ENCODE data around the gene CTH.
A peak's percentile ranks its signal among the peaks of the same experiment; 100 is the strongest.
"Not testable (repeated sequence)": the region's sequence is repeated elsewhere in the genome, so short reads cannot be mapped to it uniquely, and the experiment has no call there.

Gene CTH

DNA sequence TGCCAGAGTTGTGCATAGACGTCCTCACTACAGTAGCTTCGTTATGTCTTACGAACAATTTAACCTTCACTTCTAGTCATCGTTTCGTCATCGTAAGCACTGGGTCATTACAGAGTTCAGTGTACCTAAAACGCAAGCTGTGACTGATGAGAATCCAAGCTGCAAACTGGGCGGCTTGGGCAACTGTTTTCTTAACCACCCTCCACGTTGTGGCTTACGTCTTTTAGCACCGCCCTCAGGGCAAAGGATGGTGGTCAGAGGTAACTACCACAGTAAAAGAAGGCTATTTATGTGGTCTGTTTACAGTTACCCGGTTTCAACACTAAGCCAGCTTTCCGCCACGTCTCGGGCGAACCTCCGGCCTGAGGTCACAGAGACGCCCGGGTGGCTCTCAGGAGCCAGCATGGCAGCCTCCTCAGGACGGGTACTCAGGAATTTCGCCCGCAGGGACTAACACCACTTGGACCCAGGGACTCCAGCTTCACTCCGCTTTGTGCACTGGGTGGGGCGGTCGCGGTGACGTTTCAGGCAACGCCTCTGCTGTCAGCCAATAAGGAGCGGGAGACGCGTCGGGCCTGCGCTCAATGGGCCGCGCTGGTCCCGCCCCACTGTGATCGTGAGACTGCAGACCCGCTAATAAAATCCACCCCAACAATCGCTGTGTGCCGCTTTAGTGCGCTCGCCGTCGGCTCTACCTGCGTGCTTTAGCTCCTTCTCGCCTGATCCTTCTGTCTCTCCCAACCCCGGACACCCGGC is at the start of gene CTH:
Gene CTH, plus strand, starts transcription at position 665 of the 756 bp plus-strand sequence. CDS start 148 bp downstream, outside the sequence.
- Histone ChIP-seq H3K27me3 (ENCODE audit: control insufficient read depth, insufficient read depth, low read length) (no peaks in the 10 kb centered on the region), H3K4me1 (ENCODE audit: control insufficient read depth, insufficient read depth, low read length) (no peaks in the 10 kb centered on the region; the same call in 1 of the 2 replicates), H3K9ac (ENCODE audit: low read length) (peak within 1 kb of the TSS; percentile 91), H3K36me3 (ENCODE audit: control insufficient read depth, insufficient read depth, low read length) (peaks cover 14% of the 10 kb centered on the region), H3K4me3 (ENCODE audit: low read depth, low read length) (peak within 1 kb of the TSS; percentile 88), H3K27ac (ENCODE audit: low read depth, low read length) (peak within 1 kb of the TSS; percentile 70), H3K9me3 (ENCODE audit: control insufficient read depth, insufficient read depth, low read depth, low read length) (no peaks in the 10 kb centered on the region)

DNA sequence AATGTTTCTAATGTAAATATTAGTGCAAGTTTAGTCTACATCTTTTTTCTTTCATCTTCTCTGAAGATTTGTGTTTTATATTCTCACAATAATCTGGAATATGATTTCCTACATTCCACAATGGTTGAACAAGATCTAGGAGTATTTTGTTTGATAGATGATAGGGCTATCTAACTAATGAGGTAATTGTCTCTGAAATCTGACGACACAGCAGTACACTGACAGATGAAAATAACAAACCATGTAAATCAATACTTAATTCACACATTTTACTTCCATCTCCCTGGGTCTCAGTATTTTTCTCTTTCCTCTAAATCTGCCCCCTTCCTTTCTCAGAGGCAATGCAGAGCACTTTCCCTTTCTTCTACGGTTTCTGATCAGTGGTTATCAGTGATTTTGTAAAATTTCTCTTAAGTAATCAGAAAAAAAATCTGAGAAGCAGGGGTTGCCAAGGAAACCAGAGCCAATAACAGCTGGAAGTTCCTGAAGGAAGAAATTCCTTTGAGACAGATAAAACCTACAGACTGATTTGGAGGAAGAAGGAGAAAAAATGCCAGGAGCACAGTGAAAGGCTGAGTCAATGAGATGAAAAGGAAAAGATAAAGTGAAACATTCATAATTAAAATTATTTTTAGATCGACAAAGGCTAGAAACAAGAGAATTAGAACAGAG is 49.2 kb upstream of the CTH start:
- Histone ChIP-seq H3K4me1 (ENCODE audit: control insufficient read depth, insufficient read depth, low read length) (peaks cover 12% of the 10 kb centered on the region; the same call in 1 of the 2 replicates), H3K9me3 (ENCODE audit: control insufficient read depth, insufficient read depth, low read depth, low read length) (no peaks in the 10 kb centered on the region), H3K36me3 (ENCODE audit: control insufficient read depth, insufficient read depth, low read length) (no peaks in the 10 kb centered on the region), H3K27ac (ENCODE audit: low read depth, low read length) (peak overlapping the region; percentile 69; the same call in 1 of the 2 replicates), H3K27me3 (ENCODE audit: control insufficient read depth, insufficient read depth, low read length) (no peaks in the 10 kb centered on the region), H3K4me3 (ENCODE audit: low read depth, low read length) (no peak overlapping the region), H3K9ac (ENCODE audit: low read length) (peak overlapping the region; percentile 22)

DNA sequence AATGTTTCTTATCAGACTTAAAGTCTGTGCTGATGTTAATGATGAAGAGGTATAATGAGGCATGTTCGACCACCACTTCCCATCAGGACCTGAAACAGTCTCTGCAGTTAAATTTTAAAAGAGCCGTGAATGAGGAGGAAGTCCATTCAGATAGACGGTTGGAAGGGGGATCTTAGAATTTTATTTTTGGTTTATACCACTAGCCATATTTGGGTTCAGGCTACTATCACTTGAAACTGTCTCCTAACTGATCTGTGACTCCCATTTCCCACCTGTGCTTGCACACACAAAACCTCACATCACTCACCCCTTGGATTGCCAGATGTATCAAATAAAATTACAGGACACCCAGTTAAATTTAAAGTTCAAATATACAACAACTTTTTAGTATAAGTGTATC is 46.6 kb upstream of the CTH start:
- no peak overlapping the region for H3K27ac ChIP-seq (ENCODE audit: low read depth, low read length)
- peaks cover 15% of the 10 kb centered on the region; the same call in 1 of the 2 replicates for H3K4me1 ChIP-seq (ENCODE audit: control insufficient read depth, insufficient read depth, low read length)
- no peak overlapping the region for H3K9ac ChIP-seq (ENCODE audit: low read length)
- no peaks in the 10 kb centered on the region for H3K9me3 ChIP-seq (ENCODE audit: control insufficient read depth, insufficient read depth, low read depth, low read length)
- no peak overlapping the region for H3K4me3 ChIP-seq (ENCODE audit: low read depth, low read length)
- H3K27me3 ChIP-seq (ENCODE audit: control insufficient read depth, insufficient read depth, low read length) = no peaks in the 10 kb centered on the region
- no peaks in the 10 kb centered on the region for H3K36me3 ChIP-seq (ENCODE audit: control insufficient read depth, insufficient read depth, low read length)

DNA sequence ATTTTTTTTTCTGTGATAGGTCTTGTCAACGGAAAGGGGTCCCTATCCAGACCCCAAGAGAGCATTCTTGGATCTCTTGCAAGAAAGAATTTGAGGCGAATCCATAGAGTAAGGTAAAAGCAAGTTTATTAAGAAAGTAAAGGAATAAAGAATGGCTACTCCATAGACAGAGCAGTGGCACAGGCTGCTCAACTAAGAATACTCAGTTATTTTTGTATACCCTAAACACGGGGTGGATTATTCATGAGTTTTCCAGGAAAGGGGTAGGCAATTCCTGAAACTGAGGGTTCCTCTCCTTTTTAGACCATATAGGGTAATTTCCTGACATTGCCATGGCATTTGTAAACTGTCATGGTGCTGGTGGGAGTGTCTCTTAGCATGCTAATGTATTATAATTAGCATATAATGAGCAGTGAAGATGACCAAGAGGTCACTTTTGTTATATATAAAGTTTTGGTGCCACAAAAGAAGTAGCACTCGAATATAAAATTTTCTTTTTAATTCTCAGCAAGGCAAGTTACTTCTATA is 44.6 kb upstream of the CTH start:
- not testable (repeated sequence) for H3K27me3 ChIP-seq (ENCODE audit: control insufficient read depth, insufficient read depth, low read length)
- Histone ChIP-seq H3K9ac (ENCODE audit: low read length) (peak overlapping the region; percentile 38), H3K27ac (ENCODE audit: low read depth, low read length) (peak overlapping the region; percentile 71; the same call in 1 of the 2 replicates)

DNA sequence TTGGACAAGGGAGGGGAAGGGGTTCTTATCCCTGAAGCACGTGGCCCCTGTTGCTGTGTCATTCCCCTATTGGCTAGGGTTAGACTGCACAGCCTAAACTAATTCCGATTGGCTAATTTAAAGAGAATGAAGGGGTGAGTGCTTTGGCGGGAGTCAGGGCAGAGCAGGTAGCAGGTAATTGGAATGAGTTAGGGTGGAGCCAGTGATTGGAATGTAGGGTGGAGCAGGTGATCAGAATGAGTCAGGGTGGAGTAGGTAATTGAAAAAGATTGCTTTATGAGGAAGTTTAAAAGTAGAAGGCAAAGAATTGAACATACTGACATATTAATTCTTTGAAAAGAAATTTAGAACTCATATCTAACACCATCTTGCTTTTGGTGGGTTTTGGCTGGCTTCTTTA is 44.1 kb upstream of the CTH start:
- H3K27me3 ChIP-seq (ENCODE audit: control insufficient read depth, insufficient read depth, low read length); H3K36me3 ChIP-seq (ENCODE audit: control insufficient read depth, insufficient read depth, low read length); H3K9me3 ChIP-seq (ENCODE audit: control insufficient read depth, insufficient read depth, low read depth, low read length): not testable (repeated sequence)
- Histone ChIP-seq H3K9ac (ENCODE audit: low read length) (peak overlapping the region; percentile 93), H3K4me1 (ENCODE audit: control insufficient read depth, insufficient read depth, low read length) (peaks cover 18% of the 10 kb centered on the region; the same call in 1 of the 2 replicates), H3K4me3 (ENCODE audit: low read depth, low read length) (peak overlapping the region; percentile 61; the same call in 1 of the 2 replicates), H3K27ac (ENCODE audit: low read depth, low read length) (peak overlapping the region; percentile 71; the same call in 1 of the 2 replicates)

More for the DNA sequence above, 44.6 kb upstream of the CTH start:
- not testable (repeated sequence) for H3K4me3 ChIP-seq (ENCODE audit: low read depth, low read length); H3K9me3 ChIP-seq (ENCODE audit: control insufficient read depth, insufficient read depth, low read depth, low read length); H3K36me3 ChIP-seq (ENCODE audit: control insufficient read depth, insufficient read depth, low read length)
- peaks cover 20% of the 10 kb centered on the region; the same call in 1 of the 2 replicates for H3K4me1 ChIP-seq (ENCODE audit: control insufficient read depth, insufficient read depth, low read length)

DNA sequence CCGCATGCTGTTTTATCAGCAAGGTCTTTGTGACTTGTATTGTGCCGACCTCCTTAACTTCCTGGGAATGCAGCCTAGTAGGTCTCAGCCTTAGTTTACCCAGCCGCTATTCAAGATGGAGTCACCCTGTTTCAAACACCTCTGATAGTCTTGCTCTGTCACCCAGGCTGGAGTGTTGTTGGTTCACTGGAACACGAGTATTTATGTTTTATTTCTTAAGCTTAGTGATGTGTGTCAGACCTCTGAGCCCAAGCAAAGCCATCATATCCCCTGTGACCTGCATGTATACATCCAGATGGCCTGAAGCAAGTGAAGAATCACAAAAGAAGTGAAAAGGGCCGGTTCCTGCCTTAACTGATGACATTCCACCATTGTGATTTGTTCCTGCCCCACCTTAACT is 43.7 kb upstream of the CTH start:
- peak overlapping the region; percentile 93 for H3K9ac ChIP-seq (ENCODE audit: low read length)
- H3K4me1 ChIP-seq (ENCODE audit: control insufficient read depth, insufficient read depth, low read length) = peaks cover 16% of the 10 kb centered on the region; the same call in 1 of the 2 replicates

DNA sequence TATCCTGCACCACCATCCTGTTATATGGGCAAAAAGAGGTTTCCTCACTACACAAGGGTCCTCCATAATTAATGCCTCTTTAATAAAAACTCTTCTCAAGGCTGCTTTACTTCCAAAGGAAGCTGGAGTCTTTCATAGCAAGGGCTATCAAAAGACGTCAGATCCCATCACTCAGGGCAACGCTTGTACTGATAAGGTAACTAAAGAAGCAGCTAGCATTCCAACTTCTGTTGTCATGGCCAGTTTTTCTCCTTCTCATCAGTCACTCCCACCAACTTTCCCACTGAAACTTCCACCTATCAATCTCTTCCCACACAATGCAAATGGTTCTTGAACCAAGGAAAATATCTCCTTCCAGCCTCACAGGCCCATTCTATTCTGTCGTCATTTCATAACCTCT is 39.5 kb upstream of the CTH start:
- peak overlapping the region; percentile 15 for H3K9ac ChIP-seq (ENCODE audit: low read length)
- H3K36me3 ChIP-seq (ENCODE audit: control insufficient read depth, insufficient read depth, low read length); H3K27me3 ChIP-seq (ENCODE audit: control insufficient read depth, insufficient read depth, low read length); H3K27ac ChIP-seq (ENCODE audit: low read depth, low read length); H3K9me3 ChIP-seq (ENCODE audit: control insufficient read depth, insufficient read depth, low read depth, low read length); H3K4me3 ChIP-seq (ENCODE audit: low read depth, low read length): not testable (repeated sequence)
- H3K4me1 ChIP-seq (ENCODE audit: control insufficient read depth, insufficient read depth, low read length) = peaks cover 30% of the 10 kb centered on the region

More for the DNA sequence above, 43.7 kb upstream of the CTH start:
- H3K27me3 ChIP-seq (ENCODE audit: control insufficient read depth, insufficient read depth, low read length); H3K36me3 ChIP-seq (ENCODE audit: control insufficient read depth, insufficient read depth, low read length); H3K9me3 ChIP-seq (ENCODE audit: control insufficient read depth, insufficient read depth, low read depth, low read length): not testable (repeated sequence)
- peak overlapping the region; percentile 38; the same call in 1 of the 2 replicates for H3K27ac ChIP-seq (ENCODE audit: low read depth, low read length)
- peak overlapping the region; percentile 61; the same call in 1 of the 2 replicates for H3K4me3 ChIP-seq (ENCODE audit: low read depth, low read length)

DNA sequence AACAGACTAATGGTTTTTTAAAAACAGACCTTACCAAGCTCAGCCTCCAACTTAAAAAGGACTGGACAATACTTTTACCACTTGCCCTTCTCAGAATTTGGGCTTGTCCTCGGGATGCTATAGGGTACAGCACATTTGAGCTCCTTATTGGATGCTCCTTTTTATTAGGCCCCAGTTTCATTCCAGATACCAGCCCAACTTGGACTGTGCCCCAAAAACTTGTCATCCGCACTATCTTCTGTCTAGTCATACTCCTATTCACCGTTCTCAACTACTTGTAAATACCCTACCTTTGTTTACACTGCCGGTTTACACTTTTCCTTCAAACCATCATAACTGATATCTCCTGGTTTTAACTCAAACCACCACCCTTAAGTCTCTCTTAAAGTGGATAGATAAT is 38.6 kb upstream of the CTH start:
- H3K27ac ChIP-seq (ENCODE audit: low read depth, low read length) = peak overlapping the region; percentile 79; the same call in 1 of the 2 replicates
- H3K9me3 ChIP-seq (ENCODE audit: control insufficient read depth, insufficient read depth, low read depth, low read length) = no peaks in the 10 kb centered on the region
- H3K36me3 ChIP-seq (ENCODE audit: control insufficient read depth, insufficient read depth, low read length) = peaks cover 10% of the 10 kb centered on the region; the same call in 1 of the 2 replicates
- H3K4me3 ChIP-seq (ENCODE audit: low read depth, low read length) = peak overlapping the region; percentile 22; the same call in 1 of the 2 replicates
- H3K9ac ChIP-seq (ENCODE audit: low read length) = no peak overlapping the region
- no peaks in the 10 kb centered on the region for H3K27me3 ChIP-seq (ENCODE audit: control insufficient read depth, insufficient read depth, low read length)
- peaks cover 30% of the 10 kb centered on the region for H3K4me1 ChIP-seq (ENCODE audit: control insufficient read depth, insufficient read depth, low read length)

DNA sequence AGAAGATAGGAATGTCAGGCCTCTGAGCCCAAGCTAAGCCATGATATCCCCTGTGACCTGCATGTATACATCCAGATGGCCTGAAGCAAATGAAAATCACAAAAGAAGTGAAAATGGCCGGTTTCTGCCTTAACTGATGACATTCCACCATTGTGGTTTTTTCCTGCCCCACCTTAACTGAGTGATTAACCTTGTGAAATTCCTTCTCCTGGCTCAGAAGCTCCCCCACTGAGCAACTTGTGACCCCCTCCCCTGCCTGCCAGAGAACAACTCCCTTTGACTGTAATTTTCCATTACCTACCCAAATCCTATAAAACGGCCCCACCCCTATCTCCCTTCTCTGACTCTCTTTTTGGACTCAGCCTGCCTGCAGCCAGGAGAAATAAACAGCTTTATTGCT is 37.5 kb upstream of the CTH start:
- not testable (repeated sequence) for H3K36me3 ChIP-seq (ENCODE audit: control insufficient read depth, insufficient read depth, low read length); H3K9ac ChIP-seq (ENCODE audit: low read length); H3K27me3 ChIP-seq (ENCODE audit: control insufficient read depth, insufficient read depth, low read length); H3K9me3 ChIP-seq (ENCODE audit: control insufficient read depth, insufficient read depth, low read depth, low read length)
- H3K27ac ChIP-seq (ENCODE audit: low read depth, low read length) = peak overlapping the region; percentile 83; the same call in 1 of the 2 replicates
- peaks cover 30% of the 10 kb centered on the region for H3K4me1 ChIP-seq (ENCODE audit: control insufficient read depth, insufficient read depth, low read length)
- 0 out of 2 replicates have a peak overlapping the region, but pooled peaks have one; percentile 18 for H3K4me3 ChIP-seq (ENCODE audit: low read depth, low read length)

DNA sequence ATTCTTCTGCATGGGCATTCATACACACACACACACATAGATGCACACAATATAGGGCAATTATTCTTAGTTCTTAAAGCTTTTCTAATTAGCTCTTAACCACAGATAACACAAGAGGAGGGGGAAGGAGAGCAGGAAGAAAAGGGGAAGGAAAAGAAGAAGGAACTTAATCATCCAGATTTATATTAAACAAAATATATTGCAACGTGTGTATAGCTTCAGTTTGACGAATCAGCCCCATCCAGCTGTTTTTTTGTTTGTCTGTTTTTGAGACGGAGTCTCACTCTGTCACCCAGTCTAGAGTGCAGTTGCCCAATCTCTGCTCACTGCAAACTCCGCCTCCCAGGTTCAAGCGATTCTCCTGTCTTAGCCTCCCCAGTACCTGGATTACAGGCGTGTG is 34.9 kb upstream of the CTH start:
- H3K4me3 ChIP-seq (ENCODE audit: low read depth, low read length) = no peak overlapping the region
- H3K9me3 ChIP-seq (ENCODE audit: control insufficient read depth, insufficient read depth, low read depth, low read length) = no peaks in the 10 kb centered on the region
- H3K27me3 ChIP-seq (ENCODE audit: control insufficient read depth, insufficient read depth, low read length) = no peaks in the 10 kb centered on the region
- H3K27ac ChIP-seq (ENCODE audit: low read depth, low read length) = no peak overlapping the region
- peaks cover 10% of the 10 kb centered on the region; the same call in 1 of the 2 replicates for H3K36me3 ChIP-seq (ENCODE audit: control insufficient read depth, insufficient read depth, low read length)
- H3K4me1 ChIP-seq (ENCODE audit: control insufficient read depth, insufficient read depth, low read length) = peaks cover 24% of the 10 kb centered on the region
- H3K9ac ChIP-seq (ENCODE audit: low read length) = no peak overlapping the region

DNA sequence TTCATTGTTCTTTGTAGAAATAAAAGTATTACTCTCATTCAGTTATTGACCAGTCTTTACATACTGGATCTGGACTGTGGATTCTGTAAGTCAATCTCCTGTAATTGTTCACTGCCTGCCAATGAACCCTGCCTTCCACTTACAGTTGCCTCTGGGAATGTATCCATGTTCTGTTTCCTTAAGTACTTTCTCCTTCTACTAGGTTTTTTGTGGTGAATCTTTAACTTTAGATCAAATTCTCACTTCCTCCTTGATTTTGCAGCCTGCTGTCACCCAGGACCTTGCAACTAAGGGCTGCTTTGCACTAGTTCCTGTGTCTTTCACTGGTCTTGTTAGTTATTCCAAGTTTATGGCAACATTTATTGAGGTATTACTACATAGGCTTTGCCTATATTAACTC is 28.4 kb upstream of the CTH start:
- no peak overlapping the region for H3K27ac ChIP-seq (ENCODE audit: low read depth, low read length)
- H3K4me1 ChIP-seq (ENCODE audit: control insufficient read depth, insufficient read depth, low read length) = no peaks in the 10 kb centered on the region; the same call in 1 of the 2 replicates
- no peaks in the 10 kb centered on the region for H3K9me3 ChIP-seq (ENCODE audit: control insufficient read depth, insufficient read depth, low read depth, low read length)
- no peak overlapping the region for H3K4me3 ChIP-seq (ENCODE audit: low read depth, low read length)
- no peaks in the 10 kb centered on the region for H3K36me3 ChIP-seq (ENCODE audit: control insufficient read depth, insufficient read depth, low read length)
- no peaks in the 10 kb centered on the region for H3K27me3 ChIP-seq (ENCODE audit: control insufficient read depth, insufficient read depth, low read length)
- no peak overlapping the region for H3K9ac ChIP-seq (ENCODE audit: low read length)
